SK-MEL-5 (cell line): ENCODE measurements around the gene FBLN1. TPM values are rescaled to one million over a fixed set of nuclear protein-coding genes. Genes with fewer than 3 reads are reported as not detected.
"Not testable (repeated sequence)": the region's sequence is repeated elsewhere in the genome, so short reads cannot be mapped to it uniquely, and the experiment has no call there.

Experiments used
- DNase-seq: peaks from one replicate; pipeline ENCODE4 v3.0.0-alpha.2; 2016; ENCODE audit warnings: low read depth, low spot score
- in situ Hi-C: cut with HindIII; loops from 2 replicates; pipeline ENCODE4 v1.10.0; 2016; ENCODE audit warnings: low sequenced_read_pairs, high pct_unique_total_duplicates, low pct_unique_long_range_greater_than_20kb
- total RNA-seq: library from RNA; depleted of rRNA; stranded (reverse); fragments of >200 nt; shearing (Covaris generic); gene quantifications from 2 replicates; pipeline ENCODE4 v1.2.3, GENCODE V29; 2014

The FBLN1 gene
- total RNA-seq, 1 experiment from 2014 or later = 10.1 TPM

DNA sequence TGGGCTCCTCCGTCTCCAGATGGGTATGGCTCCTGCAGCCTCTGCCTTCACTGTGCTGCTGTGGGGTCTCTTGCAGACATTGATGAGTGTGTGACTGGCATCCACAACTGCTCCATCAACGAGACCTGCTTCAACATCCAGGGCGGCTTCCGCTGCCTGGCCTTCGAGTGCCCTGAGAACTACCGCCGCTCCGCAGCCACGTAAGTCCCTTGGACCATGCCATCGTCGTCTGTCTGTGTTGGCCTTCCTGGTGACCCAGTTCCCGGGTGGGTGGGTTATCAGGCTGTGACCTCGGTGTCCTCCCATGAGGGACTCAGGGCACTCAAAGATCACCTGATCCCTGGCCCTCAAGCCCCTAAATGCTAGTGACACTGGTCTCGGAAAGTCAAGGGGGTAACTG, 47.7 kb downstream of the FBLN1 start:
- in situ Hi-C loops = loop anchor here (10.0 kb wide), 1 partner anchor 276 kb away; no protein-coding TSS in a partner anchor

DNA sequence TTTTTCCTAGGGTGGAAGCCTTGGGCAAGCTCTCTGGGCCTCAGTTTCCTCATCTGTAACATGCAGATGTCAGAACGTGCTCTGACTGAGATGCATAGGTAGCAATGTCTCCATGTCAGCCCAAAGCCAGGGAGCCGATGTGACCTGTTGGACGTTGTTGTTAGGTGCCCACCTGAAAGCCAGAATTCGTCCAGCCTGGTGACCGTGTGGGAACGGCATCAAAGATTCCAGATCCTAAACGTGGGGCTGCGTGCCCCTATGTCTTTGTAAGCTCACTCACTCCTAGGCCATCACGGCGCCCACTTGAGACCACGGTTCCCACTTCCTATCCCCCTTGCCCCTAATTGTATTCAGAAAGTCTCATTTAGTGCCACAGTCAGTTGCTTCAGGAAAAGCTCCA, 48.2 kb downstream of the FBLN1 start:
- DNase-seq = no peak
- in situ Hi-C loops = loop anchor here (10.0 kb wide), 1 partner anchor 276 kb away; no protein-coding TSS in a partner anchor

More for the DNA sequence above, 47.7 kb downstream of the FBLN1 start:
- DNase-seq = no peak

DNA sequence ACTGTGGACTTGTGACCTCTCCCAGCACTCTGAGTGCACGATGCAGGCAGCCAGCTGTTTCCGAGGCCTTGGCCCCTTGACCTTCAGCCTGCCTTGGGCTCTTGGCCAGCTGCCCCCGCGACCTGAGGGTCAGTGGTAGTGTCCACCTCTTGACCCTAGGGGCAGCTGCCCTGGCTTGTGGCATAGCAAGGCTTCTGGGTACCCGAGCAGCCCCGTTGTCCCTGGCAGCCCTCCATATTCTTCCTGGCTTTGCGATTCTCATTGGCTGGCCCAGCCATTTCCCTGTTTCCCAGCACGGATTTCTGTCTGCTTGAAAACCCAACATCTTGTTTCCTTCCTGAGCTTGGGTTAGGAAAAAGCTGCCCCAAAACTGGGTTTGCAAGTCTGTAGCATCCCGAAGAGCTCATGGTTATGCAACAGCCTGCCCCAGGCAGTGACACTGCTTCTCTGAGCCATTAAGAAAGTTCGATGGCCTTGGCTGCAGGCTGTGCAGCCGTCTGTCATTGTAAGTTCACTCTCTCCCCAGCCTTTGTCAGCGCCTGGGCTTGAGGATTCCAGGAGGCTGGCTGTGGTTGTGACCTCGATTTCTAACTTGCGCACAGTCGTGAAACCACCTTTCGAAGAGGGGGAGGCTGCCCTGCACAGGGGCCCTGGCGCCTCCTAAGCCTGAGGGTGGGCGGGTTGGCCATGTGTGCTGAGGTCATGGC, 48.8 kb downstream of the FBLN1 start:
- in situ Hi-C loops = loop anchor here (10.0 kb wide), 1 partner anchor 277 kb away; no protein-coding TSS in a partner anchor
- DNase-seq = no peak

DNA sequence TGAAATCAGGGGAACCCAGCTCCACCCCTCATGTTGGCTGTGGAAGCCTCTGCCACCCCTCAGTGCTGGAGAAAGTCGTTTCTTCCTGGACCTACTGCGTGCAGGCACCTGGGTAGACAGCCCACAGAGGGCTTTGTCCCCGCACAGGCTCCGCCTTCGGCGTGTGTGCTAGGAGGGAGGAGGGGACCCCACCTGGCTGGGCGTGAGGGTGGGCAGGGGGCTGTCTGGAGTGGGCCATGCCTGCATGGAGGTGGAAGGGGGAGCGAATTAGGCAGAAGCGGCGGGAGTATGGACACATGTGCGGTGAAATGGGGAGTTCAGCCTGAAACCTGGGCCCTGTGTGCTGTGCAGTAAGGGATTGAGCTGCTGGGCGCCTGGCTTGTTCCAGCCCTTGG, 49.3 kb downstream of the FBLN1 start:
- no peak for DNase-seq
- in situ Hi-C loops = loop anchor here (10.0 kb wide), 1 partner anchor 277 kb away; no protein-coding TSS in a partner anchor

DNA sequence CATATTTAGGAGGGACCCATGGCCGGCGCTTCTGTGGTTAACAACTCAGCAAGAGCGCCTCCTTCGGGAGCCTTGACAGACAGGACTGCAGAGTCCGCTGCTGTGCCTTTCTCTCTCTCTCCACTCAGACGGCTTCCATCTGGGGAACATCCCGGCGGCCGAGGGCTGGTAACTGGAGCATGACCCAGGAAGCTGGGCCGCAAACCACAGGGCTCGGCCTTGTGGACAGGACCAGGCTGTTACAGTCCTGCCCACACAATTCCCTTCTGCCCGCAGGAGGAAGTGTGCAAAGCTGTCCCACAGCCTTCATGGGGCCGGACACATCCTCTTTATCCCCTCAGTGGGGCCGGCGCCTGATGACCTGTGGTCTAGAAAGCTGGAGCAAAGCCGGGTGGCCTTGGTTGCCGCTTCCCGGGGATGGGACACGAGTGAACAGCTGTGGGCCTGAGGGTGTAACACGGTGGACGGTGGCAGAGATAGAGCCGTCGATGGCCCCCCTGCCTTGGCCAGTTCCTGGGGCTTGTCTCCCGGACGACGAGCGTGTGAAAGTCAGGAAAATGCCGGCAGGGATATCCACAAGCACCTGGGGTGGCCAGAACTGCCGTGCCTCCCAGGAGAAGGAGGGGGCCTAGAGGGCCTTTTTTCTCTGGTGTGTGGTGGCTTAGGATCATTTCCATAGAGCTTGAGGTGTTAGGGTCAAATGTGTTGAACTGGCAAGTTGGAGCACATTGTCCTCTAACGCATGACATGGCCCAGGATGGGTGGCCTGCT, 50.1 kb downstream of the FBLN1 start:
- DNase-seq = no peak
- in situ Hi-C loops = loop anchor here (10.0 kb wide), 1 partner anchor 278 kb away; no protein-coding TSS in a partner anchor

DNA sequence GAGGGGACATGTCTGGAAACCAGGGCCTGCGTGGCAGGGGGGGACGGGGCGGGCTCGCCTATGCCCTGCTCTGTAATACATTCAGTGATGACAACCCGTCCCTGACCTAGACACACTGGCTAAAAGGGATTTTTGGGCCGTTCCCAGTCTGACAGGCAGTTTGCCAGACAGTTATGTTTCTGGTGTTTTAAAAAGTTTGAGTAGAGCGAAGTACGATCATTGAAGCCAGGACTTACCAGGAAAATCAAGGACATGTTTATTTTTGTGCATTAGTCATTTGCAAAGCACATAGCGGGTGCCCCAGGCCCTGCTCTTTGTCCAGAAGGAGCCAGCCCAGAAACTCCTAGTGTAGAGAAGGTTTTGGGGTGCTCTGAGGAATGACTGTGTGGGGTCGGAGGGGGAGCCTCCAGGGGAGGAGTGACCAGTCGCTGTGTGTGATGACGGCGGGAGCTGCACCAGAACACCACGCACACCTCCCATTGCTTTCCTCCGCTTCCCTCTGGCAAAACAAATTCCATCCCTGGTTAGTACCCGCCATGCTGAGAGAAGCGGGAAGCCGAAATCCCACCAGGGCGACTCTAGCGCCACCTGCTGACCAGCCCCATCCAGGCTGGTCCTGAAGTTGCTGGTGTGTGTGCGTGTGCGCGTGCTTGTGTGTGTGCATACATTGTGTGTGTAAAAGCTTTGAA, 50.8 kb downstream of the FBLN1 start:
- peak; percentile 83 for DNase-seq
- in situ Hi-C loops = loop anchor here (10.0 kb wide), 1 partner anchor 279 kb away; no protein-coding TSS in a partner anchor

DNA sequence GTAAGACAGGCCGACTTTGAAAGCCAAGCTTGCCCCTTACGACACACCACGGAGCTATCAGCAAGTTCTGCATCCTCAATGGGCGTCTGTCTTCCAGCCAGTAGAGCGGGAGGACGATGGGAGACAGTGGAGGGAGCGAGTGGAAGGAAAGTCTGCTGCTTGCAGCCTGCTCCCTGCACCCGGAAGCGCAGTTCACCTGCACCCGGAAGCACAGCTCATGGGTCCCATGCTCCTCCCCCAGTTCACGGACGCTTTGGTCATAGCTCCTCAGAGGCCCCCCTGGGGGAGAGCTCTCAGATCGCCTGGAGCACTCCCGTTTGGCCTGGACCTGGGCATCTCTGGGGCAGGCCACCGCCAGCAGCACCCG, 51.3 kb downstream of the FBLN1 start:
- in situ Hi-C loops = loop anchor here (10.0 kb wide), 1 partner anchor 279 kb away; no protein-coding TSS in a partner anchor
- no peak for DNase-seq

DNA sequence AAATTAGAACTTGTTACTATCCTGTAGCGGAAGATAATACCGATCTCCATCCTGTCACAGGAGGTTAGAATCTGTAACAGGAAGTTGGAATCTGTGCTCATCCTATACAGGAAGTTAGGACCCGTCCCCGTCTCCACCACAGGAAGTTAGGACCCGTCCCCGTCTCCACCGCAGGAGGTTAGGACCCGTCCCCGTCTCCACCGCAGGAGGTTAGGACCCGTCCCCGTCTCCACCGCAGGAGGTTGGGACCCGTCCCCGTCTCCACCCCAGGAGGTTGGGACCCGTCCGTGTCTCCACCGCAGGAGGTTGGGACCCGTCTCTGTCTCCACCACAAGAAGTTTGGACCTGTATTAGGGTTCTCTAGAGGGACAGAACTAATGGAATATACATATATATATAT, 52.2 kb downstream of the FBLN1 start:
- no peak for DNase-seq
- in situ Hi-C loops = loop anchor here (10.0 kb wide), 1 partner anchor 280 kb away; no protein-coding TSS in a partner anchor

DNA sequence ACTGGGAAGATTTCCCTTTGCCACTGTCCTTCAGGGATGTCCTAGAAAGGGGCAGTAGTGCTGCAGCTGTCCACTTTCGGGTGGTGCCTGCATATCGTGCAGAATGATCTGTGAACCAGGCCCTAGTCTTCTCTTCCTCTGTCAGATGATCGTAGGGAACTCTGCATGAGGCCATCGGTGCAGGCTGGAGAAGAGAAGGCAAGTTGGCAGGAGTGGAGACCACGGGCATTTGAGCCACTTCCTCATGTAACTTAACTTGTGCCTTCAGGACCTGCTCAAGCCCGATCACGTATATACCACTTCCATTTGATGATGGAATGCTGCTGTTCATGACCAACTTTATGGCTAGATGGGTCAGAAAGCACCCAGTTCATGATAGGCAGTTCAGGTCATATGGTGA, 55.2 kb downstream of the FBLN1 start:
- in situ Hi-C loops = loop anchor here (10.0 kb wide), 1 partner anchor 283 kb away; no protein-coding TSS in a partner anchor
- not testable (repeated sequence) for DNase-seq

DNA sequence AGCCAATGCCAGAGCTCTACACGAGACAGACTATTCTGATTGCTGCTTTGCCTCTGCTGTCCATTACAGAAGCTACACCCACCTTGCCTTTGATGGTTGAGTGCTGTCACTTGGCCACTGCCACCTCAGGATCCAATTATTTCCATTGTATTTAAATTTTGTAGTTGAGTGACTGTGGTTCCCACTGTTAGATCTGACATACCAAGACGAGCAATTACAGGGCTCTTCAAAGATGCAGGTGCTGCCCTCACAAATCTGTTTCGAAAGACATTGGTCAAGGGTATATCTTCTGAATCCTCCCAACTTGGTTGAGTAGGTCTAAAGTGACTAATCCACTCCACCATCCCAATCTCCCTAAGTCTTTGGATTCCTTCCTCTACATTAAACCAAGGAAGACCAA, 57.4 kb downstream of the FBLN1 start:
- in situ Hi-C loops, DNase-seq: not testable (repeated sequence)

DNA sequence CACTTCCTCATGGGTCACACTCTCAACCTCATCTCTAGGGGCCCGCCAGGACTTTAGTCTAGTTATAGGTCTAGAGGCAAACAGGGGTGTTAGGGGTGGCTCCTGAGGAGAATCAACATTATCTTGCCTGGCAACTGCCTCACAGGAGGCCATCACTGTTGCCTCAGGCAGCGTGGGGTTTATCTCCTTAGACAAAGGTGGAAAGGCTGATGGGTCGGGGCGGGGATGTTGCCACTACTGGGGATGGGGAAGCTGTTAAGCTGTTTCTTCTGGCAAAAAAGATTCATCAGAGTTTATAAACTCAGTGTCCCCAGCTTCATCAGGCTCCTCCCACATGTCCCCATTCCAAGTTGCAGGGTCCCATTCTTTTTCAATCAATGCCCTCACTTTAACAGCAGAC, 58.1 kb downstream of the FBLN1 start:
- in situ Hi-C loops, DNase-seq: not testable (repeated sequence)

DNA sequence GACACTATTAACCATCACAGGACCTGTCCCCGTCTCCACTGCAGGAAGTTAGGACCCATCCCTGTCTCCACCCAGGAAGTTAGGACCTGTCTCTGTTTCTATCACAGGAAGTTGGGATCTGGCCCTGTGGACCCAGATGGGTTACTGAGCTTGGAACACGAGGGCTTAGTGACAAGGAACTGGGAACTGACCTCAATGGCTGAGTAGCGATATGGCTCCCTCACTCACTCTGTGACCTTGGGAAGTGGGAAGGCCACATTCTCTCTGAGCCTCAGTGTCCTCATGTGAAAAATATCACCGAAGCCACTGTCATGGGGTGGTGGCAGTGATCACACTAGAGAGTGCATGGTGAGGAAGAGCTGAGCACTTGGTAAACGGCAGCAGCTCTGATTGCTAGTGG, 59.4 kb downstream of the FBLN1 start:
- in situ Hi-C loops = no loop called here
- DNase-seq = no peak

DNA sequence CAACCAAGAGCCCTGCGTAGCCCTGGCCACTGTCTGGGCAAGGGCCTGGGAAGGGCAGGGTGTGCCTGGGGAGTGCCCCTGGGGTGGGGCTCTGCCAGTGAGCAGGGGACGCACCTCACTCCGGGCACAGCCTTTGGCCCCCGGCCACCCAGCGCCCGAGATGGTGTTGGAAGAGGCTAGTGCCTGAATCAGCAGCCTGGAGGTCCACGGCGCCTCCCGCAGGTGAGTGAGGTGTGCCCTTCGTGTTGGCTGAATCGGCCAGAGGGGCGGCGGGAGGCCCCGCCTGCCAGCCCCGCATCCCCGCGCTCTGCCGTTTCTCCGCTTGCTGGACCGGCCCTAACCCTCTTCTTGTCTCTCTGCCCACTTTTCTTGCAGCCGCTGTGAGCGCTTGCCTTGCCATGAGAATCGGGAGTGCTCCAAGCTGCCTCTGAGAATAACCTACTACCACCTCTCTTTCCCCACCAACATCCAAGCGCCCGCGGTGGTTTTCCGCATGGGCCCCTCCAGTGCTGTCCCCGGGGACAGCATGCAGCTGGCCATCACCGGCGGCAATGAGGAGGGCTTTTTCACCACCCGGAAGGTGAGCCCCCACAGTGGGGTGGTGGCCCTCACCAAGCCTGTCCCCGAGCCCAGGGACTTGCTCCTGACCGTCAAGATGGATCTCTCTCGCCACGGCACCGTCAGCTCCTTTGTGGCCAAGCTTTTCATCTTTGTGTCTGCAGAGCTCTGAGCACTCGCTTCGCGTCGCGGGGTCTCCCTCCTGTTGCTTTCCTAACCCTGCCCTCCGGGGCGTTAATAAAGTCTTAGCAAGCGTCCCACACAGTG, 60.1 kb downstream of the FBLN1 start:
- no peak for DNase-seq

DNA sequence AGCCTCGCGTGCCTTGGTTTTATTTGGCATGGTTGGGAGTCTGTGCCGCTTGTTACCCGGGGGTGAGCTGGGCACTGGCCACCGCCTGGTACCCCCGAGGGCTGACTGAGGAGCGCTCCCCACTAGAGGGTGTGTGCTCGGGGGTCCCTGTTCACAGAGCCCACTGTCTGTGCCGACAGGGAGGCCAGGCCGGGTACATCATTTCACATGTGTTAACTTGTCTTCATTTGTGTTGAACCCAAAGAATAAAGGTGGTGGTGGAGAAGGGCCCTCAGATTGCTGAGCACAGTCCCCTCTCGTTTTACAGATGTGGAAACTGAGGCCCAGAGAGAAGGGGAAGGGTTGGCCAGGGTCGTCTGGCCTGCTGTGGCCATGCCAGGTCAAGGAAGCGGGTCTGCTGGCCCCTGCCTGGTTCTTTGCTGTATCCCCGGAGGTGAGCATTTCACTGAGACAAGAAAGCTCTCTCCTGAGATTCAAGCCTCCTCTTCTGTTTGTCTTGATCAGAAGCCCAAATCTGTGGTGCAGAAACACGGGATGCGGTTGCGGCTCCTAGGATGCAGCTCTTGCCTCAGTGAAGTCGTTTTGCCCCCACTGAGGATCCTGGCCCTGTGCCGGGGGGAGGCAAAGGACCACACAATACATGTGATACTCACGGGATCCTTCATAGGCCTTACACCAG, 60.8 kb downstream of the FBLN1 start:
- in situ Hi-C loops = no loop called here
- DNase-seq = no peak

More for the DNA sequence above, 60.1 kb downstream of the FBLN1 start:
- in situ Hi-C loops = no loop called here

DNA sequence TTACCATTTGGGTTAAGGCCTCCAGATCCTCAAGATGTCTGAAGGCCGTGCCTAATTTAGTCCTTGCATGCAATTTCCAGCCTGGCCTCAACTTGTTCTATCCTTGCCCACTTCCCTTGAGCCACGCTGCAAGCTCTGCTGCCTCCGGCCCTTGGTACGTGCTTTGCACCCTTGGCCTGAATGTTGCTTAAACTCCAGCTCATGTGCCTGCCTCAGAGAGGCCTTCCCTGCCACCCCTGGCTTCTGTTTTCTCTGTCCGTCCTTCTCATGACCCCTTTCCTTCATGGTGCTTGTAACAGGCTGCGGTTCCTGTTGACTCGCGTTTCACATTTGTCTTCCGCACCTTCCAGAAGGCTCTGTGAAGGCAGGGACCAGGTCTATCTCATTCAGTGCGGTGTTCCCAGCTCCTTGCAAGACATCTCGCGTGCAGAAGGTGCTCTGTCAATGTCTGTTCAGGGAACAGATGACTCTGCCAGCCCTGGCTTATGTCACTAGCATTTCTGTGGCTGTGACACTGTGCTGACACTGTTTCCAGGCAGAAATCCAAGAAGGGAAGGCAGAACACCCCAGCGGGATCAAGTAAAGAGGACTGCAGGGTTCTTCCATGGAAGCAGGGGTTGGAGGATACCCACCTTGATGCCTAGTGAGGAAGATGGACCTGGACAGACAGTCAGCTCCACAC, 61.8 kb downstream of the FBLN1 start:
- DNase-seq = no peak
- in situ Hi-C loops = no loop called here

DNA sequence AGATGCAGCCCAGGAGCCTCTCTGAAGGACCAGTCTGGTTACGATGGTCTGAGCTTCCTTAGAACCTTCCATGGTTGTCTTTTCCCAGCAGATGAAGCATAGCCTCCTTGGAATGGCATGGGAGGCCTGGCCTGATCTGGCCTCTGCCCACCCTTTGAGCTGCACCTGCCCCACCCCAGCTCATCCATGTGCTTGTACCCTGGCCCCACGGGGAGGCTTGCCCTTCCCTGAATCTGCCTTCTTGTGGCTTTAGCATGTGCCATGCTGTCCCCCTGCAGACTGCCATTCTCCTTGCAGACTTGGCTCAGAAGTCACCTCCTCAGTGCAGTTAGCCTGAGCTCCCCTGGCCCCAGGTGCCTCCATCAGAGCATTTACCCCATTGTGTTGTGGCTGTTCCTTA, 62.5 kb downstream of the FBLN1 start:
- in situ Hi-C loops = no loop called here

More for the DNA sequence above, 62.5 kb downstream of the FBLN1 start:
- DNase-seq = no peak
